ENCODE measurements around the gene SLC43A1. TPM values are rescaled to one million over a fixed set of nuclear protein-coding genes. Genes with fewer than 3 reads are reported as not detected.
A peak's percentile ranks its signal among the peaks of the same experiment; 100 is the strongest.

SLC43A1 gene
- total RNA-seq, 1 experiment from 2014 or later, result 27.1 TPM

- TF ChIP-seq STAT6 (CRISPR knock-in tag; conservative IDR thresholded peaks at IDR 0.05; ENCODE audit: low read depth) (no peak), ERG (CRISPR knock-in tag; IDR thresholded peaks at IDR 0.05) (no peak), FOXJ3 (CRISPR knock-in tag; IDR thresholded peaks at IDR 0.05; ENCODE audit: borderline replicate concordance) (no peak), MXD4 (CRISPR knock-in tag; IDR thresholded peaks at IDR 0.05; ENCODE audit: borderline replicate concordance) (no peak), E2F4 (CRISPR knock-in tag; IDR thresholded peaks at IDR 0.05; ENCODE audit: borderline replicate concordance, low read depth) (no peak), CREB1 (CRISPR knock-in tag; IDR thresholded peaks at IDR 0.05) (no peak), SP1 (CRISPR knock-in tag; conservative IDR thresholded peaks at IDR 0.05) (no peak), E2F1 (CRISPR knock-in tag; IDR thresholded peaks at IDR 0.05) (no peak), SMAD4 (CRISPR knock-in tag; IDR thresholded peaks at IDR 0.05) (no peak), TP53 (CRISPR knock-in tag; IDR thresholded peaks at IDR 0.05) (no peak), EMX1 (CRISPR knock-in tag; IDR thresholded peaks at IDR 0.05) (no peak)
Observed at GRCh38 chr11:57481315-57481714, 34.2 kb downstream of the SLC43A1 start (continued).

GRCh38 chr11:57480409-57481137 is 34.9 kb downstream of the SLC43A1 start:
- Mint-ChIP-seq H3K36me3 (peaks cover 5% of the 10 kb centered on the region; the same call in 1 of the 2 replicates), H3K9me3 (no peaks in the 10 kb centered on the region), H3K4me1 (peaks cover 56% of the 10 kb centered on the region), H3K27me3 (ENCODE audit: low read depth) (peaks cover 74% of the 10 kb centered on the region), H3K27ac (0 out of 2 replicates have a peak overlapping the region, but pooled peaks have one; percentile 14), H3K4me3 (no peak overlapping the region)
- TF ChIP-seq NFATC4 (CRISPR knock-in tag; IDR thresholded peaks at IDR 0.05), result no peak
- peak; percentile 73 for TF ChIP-seq CTCF (IDR thresholded peaks at IDR 0.05)
- ChIA-PET CTCF (interaction anchor here (0.7 to 9.7 kb wide), 9 partner anchors 13 to 164 kb away, joined by 3 to 260 read pairs (median 5); partner anchors contain the start of gene RTN4RL2), POLR2A (interaction anchor here (0.9 to 1.0 kb wide), 2 partner anchors 19 to 23 kb away, joined by 3 read pairs; no protein-coding TSS in a partner anchor)
- ATAC-seq (peak; percentile 60), DNase-seq (ENCODE audit: low spot score) (peak; percentile 93)

- TF ChIP-seq USF1 (CRISPR knock-in tag; IDR thresholded peaks at IDR 0.05) (no peak), ZNF532 (CRISPR knock-in tag; IDR thresholded peaks at IDR 0.05; ENCODE audit: borderline replicate concordance) (no peak), JUN (CRISPR knock-in tag; IDR thresholded peaks at IDR 0.05) (no peak), ZNF219 (CRISPR knock-in tag; IDR thresholded peaks at IDR 0.05; ENCODE audit: borderline replicate concordance) (no peak)
- H3K36me3 Mint-ChIP-seq, result 0 out of 2 replicates have a peak, but pooled peaks cover 1% of the 10 kb centered on the region
- ATAC-seq (no peak), DNase-seq (ENCODE audit: low spot score) (no peak)
- peak overlapping the region; percentile 14; the same call in 1 of the 2 replicates for H3K27ac Mint-ChIP-seq
- peaks cover 81% of the 10 kb centered on the region for H3K27me3 Mint-ChIP-seq (ENCODE audit: low read depth)
- no peak overlapping the region for H3K4me3 Mint-ChIP-seq
- H3K4me1 Mint-ChIP-seq, result peaks cover 58% of the 10 kb centered on the region
- ChIA-PET POLR2A (no interaction called here), CTCF (interaction anchor here (0.7 to 9.7 kb wide), 8 partner anchors 12 to 165 kb away, joined by 3 to 260 read pairs (median 8); partner anchors contain the start of gene RTN4RL2)
- H3K9me3 Mint-ChIP-seq, result no peaks in the 10 kb centered on the region
Observed at GRCh38 chr11:57479911-57480310, 35.6 kb downstream of the SLC43A1 start.
